Stimulated activated CD4-positive, alpha-beta T cell treated with anti-CD3 and anti-CD28 coated beads, Interleukin-12 subunit alpha, Interleukin-12 subunit beta, amount 100 ng/mL, for 24 hours (primary cell): ENCODE measurements around the gene KCTD3.
A peak's percentile ranks its signal among the peaks of the same experiment; 100 is the strongest.

Experiments used
- DNase-seq, 2 experiments: peaks; one replicate each; pipeline ENCODE4 v3.0.0-alpha.2; 2020; ENCODE audit warnings: low read depth in 2 of 2

Gene KCTD3

GRCh38 chr1:215566556-215567490 lies at the start of gene KCTD3:
KCTD3 (plus strand) TSS chr1:215567304; CDS start chr1:215567686, 382 bp downstream.
- peak; percentile 14 to 47 for DNase-seq

DNA sequence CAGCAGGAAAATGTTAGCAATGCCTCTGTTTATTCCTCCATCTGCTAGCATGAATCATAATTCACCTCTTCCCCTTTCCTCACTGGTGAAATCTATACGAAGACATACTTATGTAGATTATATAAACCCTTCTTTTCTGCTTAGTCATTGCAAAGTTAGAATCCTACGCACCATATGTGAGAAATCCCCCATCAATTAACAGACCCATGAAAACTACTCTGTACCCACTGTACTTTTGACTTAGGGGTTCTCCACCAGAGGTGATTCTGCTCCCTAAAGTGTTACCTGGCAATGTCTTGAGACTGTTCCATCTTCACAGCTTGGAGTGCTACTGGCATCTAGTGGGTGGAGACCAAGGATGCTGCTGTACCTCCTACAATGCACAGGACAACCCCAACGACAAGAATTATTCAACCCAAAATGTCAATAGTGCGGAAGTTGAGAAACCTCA lies 49.6 kb upstream of the KCTD3 start:
- DNase-seq, result no peak

GRCh38 chr1:215518594-215518993 lies 48.5 kb upstream of the KCTD3 start:
- no peak for DNase-seq

DNA sequence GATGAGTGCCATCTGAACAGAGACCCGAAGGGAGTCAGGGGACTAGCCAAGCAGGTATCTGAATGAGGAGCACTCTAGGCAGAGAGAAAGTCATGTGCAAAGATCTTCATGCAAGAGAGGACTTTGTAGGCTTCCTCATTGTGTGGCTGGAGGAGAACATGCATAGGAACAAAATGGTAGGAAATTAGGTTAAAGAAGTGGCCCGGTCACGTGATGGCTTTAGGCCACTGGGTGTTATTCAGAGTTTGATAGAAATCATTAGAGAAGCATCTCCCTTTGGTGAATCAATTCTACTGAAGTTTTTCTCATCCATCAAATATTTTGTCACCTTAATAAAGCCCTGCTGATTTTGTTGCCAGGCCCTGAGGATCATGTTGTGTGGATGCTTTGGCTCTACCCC lies 45.8 kb upstream of the KCTD3 start:
- no peak for DNase-seq

DNA sequence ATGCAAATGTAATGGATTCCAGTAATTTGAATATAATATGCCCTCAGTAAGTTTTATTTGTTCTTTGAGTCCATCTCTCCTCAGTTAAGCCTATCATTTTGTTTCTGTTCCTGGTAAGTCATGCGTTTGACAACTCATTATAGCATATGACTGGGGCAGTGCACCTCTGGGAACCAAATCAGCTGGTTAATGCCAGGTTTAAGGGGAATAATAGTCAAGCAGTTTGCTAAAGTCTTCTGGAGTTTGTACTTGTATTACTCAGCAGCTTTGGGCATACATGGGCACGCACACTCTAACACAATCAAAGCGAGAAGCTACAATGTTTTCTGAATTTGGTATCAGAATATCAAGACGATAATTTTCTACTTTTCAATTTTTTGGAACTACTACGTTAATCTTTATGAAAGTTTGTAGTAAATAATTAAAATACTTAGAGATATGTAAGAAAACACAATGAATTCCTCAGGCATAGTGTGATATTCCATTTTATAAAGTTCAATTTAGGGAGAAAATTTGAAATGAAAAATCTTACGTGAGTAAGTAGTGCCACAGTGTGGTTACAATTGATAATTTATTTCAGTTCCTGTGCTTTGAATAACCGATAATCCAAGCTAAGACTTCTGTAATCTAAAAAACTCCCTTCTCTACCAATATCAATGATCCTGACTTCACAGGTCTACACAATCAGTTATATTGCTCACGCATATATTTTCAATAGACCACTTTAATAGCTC lies 43.8 kb upstream of the KCTD3 start:
- DNase-seq, result no peak

GRCh38 chr1:215523906-215524305 lies 43.2 kb upstream of the KCTD3 start:
- DNase-seq, result no peak

DNA sequence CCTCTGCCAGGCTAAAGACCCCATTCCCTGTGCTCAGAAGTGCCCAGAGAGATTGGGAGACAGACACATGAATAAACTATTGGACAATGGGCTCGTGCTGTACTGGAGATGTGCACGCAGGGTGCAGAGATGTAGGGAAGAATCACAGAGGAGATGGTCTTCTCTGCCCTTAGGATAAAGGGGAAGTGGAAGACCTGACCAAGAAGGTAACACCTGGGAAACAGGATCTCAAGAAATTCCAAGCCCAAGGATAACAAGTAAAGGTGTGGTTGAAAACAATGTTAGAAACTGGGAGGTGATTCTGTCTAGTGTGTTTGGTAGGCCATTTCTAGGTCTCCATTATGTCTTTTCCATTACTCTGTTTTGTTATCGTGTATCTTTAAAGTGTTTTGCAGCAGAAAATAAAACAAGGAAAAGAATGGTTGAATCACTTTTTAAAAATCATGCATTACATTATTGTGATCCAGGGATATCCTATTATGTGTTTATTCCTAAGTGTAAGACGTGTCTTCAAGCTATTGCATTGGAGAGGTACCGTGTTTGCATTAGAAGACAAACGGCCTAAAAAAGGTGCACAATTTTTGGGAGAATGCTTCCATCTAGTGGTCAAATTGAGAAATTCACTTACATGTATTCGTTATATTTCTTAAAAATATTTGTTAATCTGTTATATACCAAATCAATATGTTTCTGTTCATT lies 40.8 kb upstream of the KCTD3 start:
- no peak for DNase-seq

DNA sequence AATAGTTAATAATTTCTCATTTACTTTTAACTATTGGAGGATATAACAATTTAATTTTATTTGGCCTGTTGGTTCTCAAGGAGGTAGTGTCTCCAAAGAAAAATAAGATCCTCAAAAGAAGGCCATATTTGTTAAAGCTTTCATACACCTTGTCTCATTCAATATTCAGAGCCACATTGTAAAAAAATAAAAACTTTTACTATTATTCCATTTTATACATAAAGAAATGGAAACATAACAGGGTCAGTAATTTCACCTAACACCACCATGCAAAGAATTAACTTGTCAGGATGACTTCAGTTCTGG lies 40.3 kb upstream of the KCTD3 start:
- DNase-seq, result no peak

- DNase-seq, result no peak
Measured at GRCh38 chr1:215529111-215529510, 38.0 kb upstream of the KCTD3 start.

DNA sequence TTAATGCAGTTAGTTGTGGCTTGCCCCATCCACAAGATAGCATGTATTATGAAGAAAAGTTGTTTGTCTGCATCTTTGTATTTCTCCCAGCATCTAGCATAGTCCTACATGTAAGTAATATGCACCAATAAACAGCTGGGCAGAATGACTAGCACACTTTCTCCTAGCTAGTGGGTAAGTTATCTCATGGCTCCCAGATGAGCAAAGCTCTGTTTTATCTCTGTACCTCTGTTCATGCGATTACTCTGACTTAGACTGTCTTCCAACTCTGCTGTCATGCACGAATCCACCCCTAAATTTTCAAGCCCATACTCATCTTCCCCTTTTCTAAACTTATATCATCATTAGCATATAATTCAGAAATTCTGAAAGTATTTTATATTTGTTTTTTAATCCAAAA lies 37.5 kb upstream of the KCTD3 start:
- no peak for DNase-seq

GRCh38 chr1:215530401-215530984 lies 36.6 kb upstream of the KCTD3 start:
- no peak for DNase-seq

GRCh38 chr1:215539803-215540570 lies 27.1 kb upstream of the KCTD3 start:
- DNase-seq, result no peak

DNA sequence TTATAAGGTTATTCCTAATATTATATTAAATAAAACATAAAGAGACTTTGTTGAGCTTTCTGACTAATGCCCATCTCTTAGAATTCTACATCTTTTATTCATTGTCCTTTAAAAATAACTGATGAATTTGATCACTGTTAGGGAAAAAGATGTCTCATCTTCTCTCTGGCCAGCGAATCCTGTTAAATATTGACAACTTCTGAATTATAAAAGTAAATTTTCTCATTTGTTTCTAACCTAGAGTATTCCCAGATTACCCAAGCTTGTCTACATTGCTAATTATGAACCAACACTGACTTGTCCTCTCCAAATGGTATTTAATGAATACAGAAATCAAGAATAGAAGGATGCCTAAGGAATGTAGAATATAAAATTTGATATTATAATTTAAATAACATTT lies 24.8 kb upstream of the KCTD3 start:
- DNase-seq, result no peak

DNA sequence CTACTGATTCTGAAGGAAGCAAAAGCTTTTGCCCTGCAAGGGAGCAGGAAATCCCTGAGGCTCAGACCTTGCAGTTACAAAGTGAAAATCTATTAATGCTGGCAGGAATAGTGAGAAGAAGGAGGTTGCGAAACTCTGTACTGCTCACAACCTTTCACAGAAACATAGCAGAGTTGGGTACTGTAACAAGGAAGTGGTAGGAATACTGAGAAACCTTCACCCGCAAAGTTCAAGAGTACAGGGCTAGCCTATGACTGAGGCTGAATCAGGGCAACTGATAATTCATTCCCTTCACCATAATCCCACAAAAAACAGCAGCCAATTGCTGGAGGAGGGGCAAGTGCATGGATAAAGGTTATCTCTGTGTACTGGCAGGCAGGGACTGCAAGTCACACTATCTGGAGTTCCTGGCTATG lies 23.9 kb upstream of the KCTD3 start:
- no peak for DNase-seq

DNA sequence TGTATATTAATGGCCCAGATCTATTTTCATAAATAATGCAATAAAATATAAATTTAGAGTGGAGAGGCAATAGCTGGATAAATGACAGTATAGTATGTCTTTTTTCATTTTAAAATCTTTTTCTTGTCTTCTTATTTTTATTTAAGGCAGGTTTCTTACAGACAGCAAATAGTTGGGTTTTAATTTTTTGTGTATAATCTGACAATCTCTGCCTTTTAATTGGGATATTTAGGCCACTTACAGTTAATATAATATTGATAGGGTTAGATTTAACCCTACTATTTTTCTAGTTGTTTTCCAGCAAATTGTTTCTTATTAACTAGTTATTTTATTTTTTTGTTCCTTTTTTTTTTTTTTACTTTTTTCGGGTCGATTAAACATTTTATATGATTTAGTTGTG lies 23.3 kb upstream of the KCTD3 start:
- no peak for DNase-seq

GRCh38 chr1:215544566-215544965 lies 22.5 kb upstream of the KCTD3 start:
- no peak for DNase-seq

DNA sequence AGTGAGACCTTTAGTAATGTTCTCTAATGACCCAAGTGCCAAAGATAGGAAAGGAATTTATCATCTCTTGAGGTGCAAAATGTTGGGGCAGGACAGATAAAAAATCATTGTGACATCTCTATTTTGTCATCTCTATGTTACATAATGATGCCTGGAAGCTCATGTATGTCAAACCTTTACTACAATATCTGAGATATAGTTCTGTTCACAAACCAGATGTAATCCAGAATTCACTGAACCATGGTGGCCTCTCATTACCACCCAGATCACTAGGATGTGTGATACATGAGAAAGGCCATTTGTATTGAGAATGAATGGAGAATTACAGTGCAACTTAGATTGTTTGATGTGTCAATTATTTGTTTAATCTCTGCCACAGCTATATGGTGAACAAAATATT lies 22.0 kb upstream of the KCTD3 start:
- no peak for DNase-seq

GRCh38 chr1:215547011-215547410 lies 20.1 kb upstream of the KCTD3 start:
- DNase-seq, result no peak

- no peak for DNase-seq
Measured at GRCh38 chr1:215551806-215552205, 15.3 kb upstream of the KCTD3 start.

- no peak for DNase-seq
Measured at GRCh38 chr1:215554865-215555264, 12.2 kb upstream of the KCTD3 start.

- no peak for DNase-seq
Measured at GRCh38 chr1:215555531-215555930, 11.6 kb upstream of the KCTD3 start.
